Kidney (tissue), 14 donors: ENCODE measurements around the gene GPR27. TPM values are rescaled to one million over a fixed set of nuclear protein-coding genes. Genes with fewer than 3 reads are reported as not detected.

Experiments
- DNase-seq, 5 donors: peaks; one replicate each; pipeline ENCODE4 v3.0.0-alpha.2; 2013 to 2020
- FAIRE-seq: peaks from 2 replicates; lab custom pipeline; 2012; peaks lifted over from hg19 to GRCh38; lab: Jason Lieb, UNC
- H3K27ac ChIP-seq, 2 donors: one replicate each; pipeline ENCODE4 v1.7.0; 2013; ENCODE audit warnings: low read depth in 2 of 2, low read length in 2 of 2, inconsistent platforms in 1 of 2
- H3K27me3 ChIP-seq: one replicate; pipeline ENCODE4 v1.7.1; 2013; ENCODE audit warnings: low read length, inconsistent platforms; ENCODE audit not compliant: control insufficient read depth, insufficient read depth
- H3K36me3 ChIP-seq, 3 donors: one replicate each; pipeline versions ENCODE4 v1.7.0 to v1.7.1; 2013; ENCODE audit warnings: low read length in 3 of 3, control low read depth in 1 of 3, inconsistent platforms in 1 of 3; ENCODE audit not compliant: insufficient read depth in 3 of 3, control insufficient read depth in 2 of 3
- H3K4me1 ChIP-seq, 3 donors: one replicate each; pipeline versions ENCODE4 v1.7.0 to v1.7.1; 2013; ENCODE audit warnings: low read length in 3 of 3, inconsistent platforms in 1 of 3, low read depth in 1 of 3; ENCODE audit not compliant: control insufficient read depth in 2 of 3, insufficient read depth in 2 of 3
- H3K4me3 ChIP-seq, 3 donors: one replicate each; pipeline versions ENCODE4 v1.7.0 to v1.8.1; 2013; ENCODE audit warnings: low read length in 3 of 3, control low read depth in 1 of 3, inconsistent platforms in 1 of 3
- H3K9ac ChIP-seq, 3 donors: one replicate each; pipeline versions ENCODE4 v1.7.0 to v1.7.1; 2013; ENCODE audit warnings: low read length in 3 of 3, control low read depth in 1 of 3, inconsistent platforms in 1 of 3
- H3K9me3 ChIP-seq, 3 donors: one replicate each; pipeline versions ENCODE4 v1.7.0 to v1.7.1; 2013; ENCODE audit warnings: low read length in 3 of 3, control low read depth in 1 of 3, inconsistent platforms in 1 of 3; ENCODE audit not compliant: control insufficient read depth in 2 of 3, insufficient read depth in 1 of 3
- intact Hi-C: fragments of 100-400 bp; cut with DNase I; formaldehyde crosslinking; loops from one replicate; pipeline ENCODE4 v1.11.1; 2022
- polyA plus RNA-seq: library from polyadenylated mRNA; stranded (reverse); fragments of 350-450 nt; fragmentation: Illumina TruSeq; extraction: RNeasy Lipid Tissue Mini Kit (QIAGEN cat#74804); gene quantifications from one replicate; pipeline ENCODE4 v1.2.3, GENCODE V29; 2014; ENCODE audit warnings: low read depth, low replicate concordance; ENCODE audit not compliant: insufficient read depth
- total RNA-seq: library from RNA; stranded (reverse); fragmentation: NEBNext Ultra II Directional; extraction: Animal tissue kit (Norgen Biotek cat#: 25700); gene quantifications from one replicate; pipeline ENCODE4 v1.2.1, GENCODE V29; 2021
- TF ChIP-seq, protein P1 (sequence below): IDR thresholded peaks from 3 replicates; pipeline ENCODE4 v1.5.1; 2012; ENCODE audit warnings: mild to moderate bottlenecking, moderate library complexity, borderline replicate concordance; ENCODE audit not compliant: insufficient read depth; ENCODE audit errors: extremely low read depth
- donor health status: control.
- donor health status: control.
- donor health status: control.
- donor health status: control.
- donor health status: control.
- donor health status: DM: yes; HTN: yes; CAD: no.
- donor health status: Normal renal cell carcinoma (clear cell type).

Gene GPR27
- total and polyA plus RNA-seq, 2 donors from 2014 or later = 5.5 to 17.9 TPM

DNA sequence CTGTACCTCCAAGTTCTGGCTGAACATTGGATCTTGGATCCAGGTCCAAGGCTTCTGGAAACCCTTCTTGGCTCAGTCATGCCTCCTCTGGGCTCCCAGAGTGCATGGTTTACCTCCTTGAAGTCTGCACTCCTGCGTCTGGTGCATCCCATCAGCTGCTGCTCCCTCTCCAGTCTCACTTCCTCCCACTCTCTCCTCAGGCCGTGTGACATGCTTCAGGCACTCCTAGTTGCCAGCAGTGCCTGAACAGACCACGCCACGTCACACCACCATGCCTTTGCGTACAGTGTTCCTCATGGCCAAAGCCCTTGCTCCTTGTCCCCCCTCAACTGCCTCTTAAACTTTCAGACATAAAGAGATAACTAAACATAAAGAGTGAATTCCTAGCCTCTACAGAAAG, 5.7 kb downstream of the GPR27 start:
- Histone ChIP-seq H3K9me3 (no peaks in the 10 kb centered on the region), H3K9ac (no peak overlapping the region), H3K4me1 (no peaks in the 10 kb centered on the region), H3K27me3 (peaks cover 11% of the 10 kb centered on the region), H3K27ac (no peak overlapping the region), H3K36me3 (no peaks in the 10 kb centered on the region), H3K4me3 (no peak overlapping the region)
- DNase-seq (no peak), FAIRE-seq (no peak)
- TF ChIP-seq, protein P1, sequence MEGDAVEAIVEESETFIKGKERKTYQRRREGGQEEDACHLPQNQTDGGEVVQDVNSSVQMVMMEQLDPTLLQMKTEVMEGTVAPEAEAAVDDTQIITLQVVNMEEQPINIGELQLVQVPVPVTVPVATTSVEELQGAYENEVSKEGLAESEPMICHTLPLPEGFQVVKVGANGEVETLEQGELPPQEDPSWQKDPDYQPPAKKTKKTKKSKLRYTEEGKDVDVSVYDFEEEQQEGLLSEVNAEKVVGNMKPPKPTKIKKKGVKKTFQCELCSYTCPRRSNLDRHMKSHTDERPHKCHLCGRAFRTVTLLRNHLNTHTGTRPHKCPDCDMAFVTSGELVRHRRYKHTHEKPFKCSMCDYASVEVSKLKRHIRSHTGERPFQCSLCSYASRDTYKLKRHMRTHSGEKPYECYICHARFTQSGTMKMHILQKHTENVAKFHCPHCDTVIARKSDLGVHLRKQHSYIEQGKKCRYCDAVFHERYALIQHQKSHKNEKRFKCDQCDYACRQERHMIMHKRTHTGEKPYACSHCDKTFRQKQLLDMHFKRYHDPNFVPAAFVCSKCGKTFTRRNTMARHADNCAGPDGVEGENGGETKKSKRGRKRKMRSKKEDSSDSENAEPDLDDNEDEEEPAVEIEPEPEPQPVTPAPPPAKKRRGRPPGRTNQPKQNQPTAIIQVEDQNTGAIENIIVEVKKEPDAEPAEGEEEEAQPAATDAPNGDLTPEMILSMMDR = no peak
- intact Hi-C loops = no loop called here

DNA sequence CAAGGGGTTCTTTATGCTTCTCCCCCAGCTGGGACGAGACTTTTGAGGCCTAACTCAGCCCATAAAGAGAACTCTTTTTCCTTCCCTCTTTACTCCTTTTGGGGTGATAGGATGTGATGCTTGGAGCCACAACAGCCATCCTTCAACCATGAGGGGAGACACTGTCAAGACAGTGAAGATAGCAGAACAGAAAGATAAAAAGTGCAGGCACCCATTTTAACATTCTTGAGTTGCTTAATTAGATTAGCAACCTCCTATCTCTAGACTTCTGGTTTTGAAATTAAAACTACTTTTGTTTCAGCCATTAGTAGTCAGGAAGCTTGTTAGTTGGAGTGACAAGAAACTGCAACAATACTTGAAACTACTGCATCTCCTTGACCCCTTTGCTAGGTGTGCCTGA, 6.5 kb downstream of the GPR27 start:
- FAIRE-seq = no peak
- H3K27ac ChIP-seq = no peak overlapping the region
- no peaks in the 10 kb centered on the region for H3K36me3 ChIP-seq
- H3K9ac ChIP-seq = no peak overlapping the region
- no peak overlapping the region for H3K4me3 ChIP-seq
- intact Hi-C loops = no loop called here
- no peak for DNase-seq
- TF ChIP-seq, protein P1 = no peak
- no peaks in the 10 kb centered on the region for H3K4me1 ChIP-seq
- peaks cover 9% of the 10 kb centered on the region for H3K27me3 ChIP-seq
- no peaks in the 10 kb centered on the region for H3K9me3 ChIP-seq

DNA sequence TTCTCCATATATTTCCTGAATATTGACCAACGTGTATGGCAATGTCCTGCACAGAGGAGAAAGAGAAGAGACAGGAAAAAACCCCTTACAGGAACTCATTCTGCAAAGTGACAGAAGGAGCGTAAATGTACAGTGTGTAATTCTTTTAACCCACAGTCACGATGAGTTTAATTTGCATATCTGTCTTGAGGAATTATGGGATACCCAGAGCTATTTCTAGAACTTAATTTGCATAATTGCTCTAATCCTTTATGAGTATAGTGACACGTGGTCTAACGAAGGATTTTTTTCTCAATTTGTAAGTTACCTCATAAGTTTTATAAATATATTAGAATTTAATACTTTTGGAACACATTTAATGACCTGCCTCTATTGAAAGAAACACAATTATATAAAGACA, 9.8 kb downstream of the GPR27 start:
- Histone ChIP-seq H3K9me3 (no peaks in the 10 kb centered on the region), H3K9ac (no peak overlapping the region), H3K27ac (no peak overlapping the region), H3K4me3 (no peak overlapping the region), H3K36me3 (no peaks in the 10 kb centered on the region), H3K4me1 (no peaks in the 10 kb centered on the region), H3K27me3 (peaks cover 3% of the 10 kb centered on the region)
- no peak for FAIRE-seq
- DNase-seq = no peak
- intact Hi-C loops = no loop called here
- TF ChIP-seq, protein P1 = no peak

DNA sequence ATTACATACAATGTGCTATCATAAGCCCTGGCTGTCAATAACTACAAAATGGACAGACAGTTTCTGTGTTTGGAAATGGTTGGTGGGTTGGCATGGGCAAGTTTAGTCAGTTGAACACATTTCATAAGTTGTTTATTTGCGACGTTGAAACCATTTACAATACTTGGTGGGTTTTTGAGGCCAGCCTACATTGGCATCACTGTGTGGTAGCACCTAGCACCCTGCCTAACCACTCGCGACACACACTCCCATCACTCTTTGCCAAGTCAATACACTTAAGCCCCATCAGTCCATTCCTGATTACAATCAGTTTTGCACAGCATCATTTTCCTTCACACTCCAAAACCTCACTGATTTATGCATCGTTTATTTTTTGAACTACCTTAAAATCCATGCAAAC, 17.5 kb downstream of the GPR27 start:
- TF ChIP-seq, protein P1 = no peak
- intact Hi-C loops = no loop called here
- H3K36me3 ChIP-seq = no peaks in the 10 kb centered on the region
- H3K4me3 ChIP-seq = no peak overlapping the region
- H3K4me1 ChIP-seq = no peaks in the 10 kb centered on the region
- H3K9me3 ChIP-seq = no peaks in the 10 kb centered on the region
- H3K27me3 ChIP-seq = peaks cover 2% of the 10 kb centered on the region
- no peak overlapping the region for H3K9ac ChIP-seq
- FAIRE-seq (no peak), DNase-seq (no peak)
- H3K27ac ChIP-seq = no peak overlapping the region
